ENCODE results near the gene CLSTN2.

CLSTN2 gene

GRCh38 chr3:140160553-140160952, 225.6 kb downstream of the CLSTN2 start:
- peaks cover 3% of the 10 kb centered on the region for H3K4me1 ChIP-seq (ENCODE audit: control insufficient read depth, insufficient read depth, low read depth, low read length)
- H3K23ac ChIP-seq (ENCODE audit: low read length in 2 of 2): no peak overlapping the region
- no peak overlapping the region for H4K8ac ChIP-seq (ENCODE audit: low read length)
- H3K27ac ChIP-seq (ENCODE audit: low read length, poor library complexity, severe bottlenecking): no peak overlapping the region
- H2BK120ac ChIP-seq (ENCODE audit: low read depth, low read length): no peak overlapping the region
- H3K79me1 ChIP-seq (replicated peaks; ENCODE audit: low read length, poor library complexity, severe bottlenecking): no peaks in the 10 kb centered on the region
- no peak overlapping the region for H3K4ac ChIP-seq (ENCODE audit: low read depth in 1 of 2, low read length in 2 of 2)
- no peak overlapping the region for H3K18ac ChIP-seq (ENCODE audit: low read depth in 1 of 2, low read length in 2 of 2)
- H3K36me3 ChIP-seq (ENCODE audit: control insufficient read depth in 1 of 2, insufficient read depth in 2 of 2, low read depth in 1 of 2, low read length in 2 of 2): no peaks in the 10 kb centered on the region
- no peak overlapping the region for H3K14ac ChIP-seq (ENCODE audit: low read length in 2 of 2)
- no peaks in the 10 kb centered on the region for H3K9me3 ChIP-seq (ENCODE audit: control insufficient read depth, low read length)
- no peak overlapping the region for H3K4me2 ChIP-seq (ENCODE audit: low read length, poor library complexity, severe bottlenecking)
- H3K9ac ChIP-seq (ENCODE audit: low read length): no peak overlapping the region
- no peaks in the 10 kb centered on the region for H3K27me3 ChIP-seq (ENCODE audit: control insufficient read depth in 1 of 2, insufficient read depth in 1 of 2, low read length in 2 of 2)
- H2BK15ac ChIP-seq (ENCODE audit: low read depth, poor library complexity, severe bottlenecking): no peak overlapping the region
- H2BK5ac ChIP-seq (ENCODE audit: low read depth, low read length, poor library complexity, severe bottlenecking): no peak overlapping the region
- no CpG with 5 or more reads among the region's 2 CpGs for WGBS
- H2BK12ac ChIP-seq (ENCODE audit: low read length in 2 of 2): no peak overlapping the region
- H4K91ac ChIP-seq (ENCODE audit: low read length): no peak overlapping the region
- no peak for DNase-seq
- no peak overlapping the region for H2AFZ ChIP-seq (ENCODE audit: low read depth, low read length)
- H2AK5ac ChIP-seq (ENCODE audit: low read length, severe bottlenecking): no peak overlapping the region
- H3K4me3 ChIP-seq (ENCODE audit: insufficient read depth in 1 of 2, low read depth in 1 of 2, low read length in 2 of 2): no peak overlapping the region

- no peak overlapping the region for H4K8ac ChIP-seq (ENCODE audit: low read length)
- H3K23ac ChIP-seq (ENCODE audit: low read length in 2 of 2): no peak overlapping the region
- H4K91ac ChIP-seq (ENCODE audit: low read length): no peak overlapping the region
- H3K4ac ChIP-seq (ENCODE audit: low read depth in 1 of 2, low read length in 2 of 2): no peak overlapping the region
- H3K36me3 ChIP-seq (ENCODE audit: control insufficient read depth in 1 of 2, insufficient read depth in 2 of 2, low read depth in 1 of 2, low read length in 2 of 2): no peaks in the 10 kb centered on the region
- H2BK15ac ChIP-seq (ENCODE audit: low read depth, poor library complexity, severe bottlenecking): no peak overlapping the region
- H3K4me1 ChIP-seq (ENCODE audit: control insufficient read depth, insufficient read depth, low read depth, low read length): peaks cover 3% of the 10 kb centered on the region
- no peak overlapping the region for H3K9ac ChIP-seq (ENCODE audit: low read length)
- no peak overlapping the region for H3K4me2 ChIP-seq (ENCODE audit: low read length, poor library complexity, severe bottlenecking)
- no peak overlapping the region for H2BK12ac ChIP-seq (ENCODE audit: low read length in 2 of 2)
- no peak overlapping the region for H3K27ac ChIP-seq (ENCODE audit: low read length, poor library complexity, severe bottlenecking)
- no peak overlapping the region for H2AK5ac ChIP-seq (ENCODE audit: low read length, severe bottlenecking)
- DNase-seq: no peak
- no peaks in the 10 kb centered on the region for H3K27me3 ChIP-seq (ENCODE audit: control insufficient read depth in 1 of 2, insufficient read depth in 1 of 2, low read length in 2 of 2)
- no peaks in the 10 kb centered on the region for H3K9me3 ChIP-seq (ENCODE audit: control insufficient read depth, low read length)
- H3K14ac ChIP-seq (ENCODE audit: low read length in 2 of 2): no peak overlapping the region
- no peak overlapping the region for H2AFZ ChIP-seq (ENCODE audit: low read depth, low read length)
- no peak overlapping the region for H3K18ac ChIP-seq (ENCODE audit: low read depth in 1 of 2, low read length in 2 of 2)
- no peak overlapping the region for H2BK5ac ChIP-seq (ENCODE audit: low read depth, low read length, poor library complexity, severe bottlenecking)
- H3K79me1 ChIP-seq (replicated peaks; ENCODE audit: low read length, poor library complexity, severe bottlenecking): no peaks in the 10 kb centered on the region
- no peak overlapping the region for H3K4me3 ChIP-seq (ENCODE audit: insufficient read depth in 1 of 2, low read depth in 1 of 2, low read length in 2 of 2)
- no peak overlapping the region for H2BK120ac ChIP-seq (ENCODE audit: low read depth, low read length)
- WGBS: 90% methylated on average over 4 of the region's 5 CpGs
These were observed 227.6 kb downstream of the CLSTN2 start for GRCh38 chr3:140162551-140162950.

- Histone ChIP-seq H4K8ac (ENCODE audit: low read length) (no peak overlapping the region), H3K36me3 (ENCODE audit: control insufficient read depth in 1 of 2, insufficient read depth in 2 of 2, low read depth in 1 of 2, low read length in 2 of 2) (no peaks in the 10 kb centered on the region), H2AFZ (ENCODE audit: low read depth, low read length) (no peak overlapping the region), H2BK5ac (ENCODE audit: low read depth, low read length, poor library complexity, severe bottlenecking) (no peak overlapping the region), H2BK120ac (ENCODE audit: low read depth, low read length) (no peak overlapping the region), H3K23ac (ENCODE audit: low read length in 2 of 2) (no peak overlapping the region), H2AK5ac (ENCODE audit: low read length, severe bottlenecking) (no peak overlapping the region), H3K9ac (ENCODE audit: low read length) (no peak overlapping the region), H3K18ac (ENCODE audit: low read depth in 1 of 2, low read length in 2 of 2) (no peak overlapping the region), H3K79me1 (replicated peaks; ENCODE audit: low read length, poor library complexity, severe bottlenecking) (no peaks in the 10 kb centered on the region), H3K27ac (ENCODE audit: low read length, poor library complexity, severe bottlenecking) (no peak overlapping the region), H2BK15ac (ENCODE audit: low read depth, poor library complexity, severe bottlenecking) (no peak overlapping the region), H3K27me3 (ENCODE audit: control insufficient read depth in 1 of 2, insufficient read depth in 1 of 2, low read length in 2 of 2) (no peaks in the 10 kb centered on the region), H4K91ac (ENCODE audit: low read length) (no peak overlapping the region), H3K9me3 (ENCODE audit: control insufficient read depth, low read length) (no peaks in the 10 kb centered on the region), H3K4me3 (ENCODE audit: insufficient read depth in 1 of 2, low read depth in 1 of 2, low read length in 2 of 2) (no peak overlapping the region), H2BK12ac (ENCODE audit: low read length in 2 of 2) (no peak overlapping the region), H3K4ac (ENCODE audit: low read depth in 1 of 2, low read length in 2 of 2) (no peak overlapping the region), H3K14ac (ENCODE audit: low read length in 2 of 2) (no peak overlapping the region), H3K4me2 (ENCODE audit: low read length, poor library complexity, severe bottlenecking) (no peak overlapping the region), H3K4me1 (ENCODE audit: control insufficient read depth, insufficient read depth, low read depth, low read length) (peaks cover 3% of the 10 kb centered on the region)
- WGBS: 56% methylated on average over 2 of the region's 2 CpGs
- no peak for DNase-seq
These were observed 228.3 kb downstream of the CLSTN2 start for GRCh38 chr3:140163159-140163763.

GRCh38 chr3:140164156-140164555, 229.2 kb downstream of the CLSTN2 start:
- Histone ChIP-seq H3K9me3 (ENCODE audit: control insufficient read depth, low read length) (peaks cover 2% of the 10 kb centered on the region), H3K4me3 (ENCODE audit: insufficient read depth in 1 of 2, low read depth in 1 of 2, low read length in 2 of 2) (no peak overlapping the region), H2BK12ac (ENCODE audit: low read length in 2 of 2) (no peak overlapping the region), H3K4me2 (ENCODE audit: low read length, poor library complexity, severe bottlenecking) (no peak overlapping the region), H3K4me1 (ENCODE audit: control insufficient read depth, insufficient read depth, low read depth, low read length) (peaks cover 3% of the 10 kb centered on the region), H2BK5ac (ENCODE audit: low read depth, low read length, poor library complexity, severe bottlenecking) (no peak overlapping the region), H3K4ac (ENCODE audit: low read depth in 1 of 2, low read length in 2 of 2) (no peak overlapping the region), H2BK120ac (ENCODE audit: low read depth, low read length) (no peak overlapping the region), H2BK15ac (ENCODE audit: low read depth, poor library complexity, severe bottlenecking) (no peak overlapping the region), H3K23ac (ENCODE audit: low read length in 2 of 2) (no peak overlapping the region), H4K91ac (ENCODE audit: low read length) (no peak overlapping the region), H3K27me3 (ENCODE audit: control insufficient read depth in 1 of 2, insufficient read depth in 1 of 2, low read length in 2 of 2) (no peaks in the 10 kb centered on the region), H3K79me1 (replicated peaks; ENCODE audit: low read length, poor library complexity, severe bottlenecking) (no peaks in the 10 kb centered on the region), H4K8ac (ENCODE audit: low read length) (no peak overlapping the region), H3K9ac (ENCODE audit: low read length) (no peak overlapping the region), H3K36me3 (ENCODE audit: control insufficient read depth in 1 of 2, insufficient read depth in 2 of 2, low read depth in 1 of 2, low read length in 2 of 2) (no peaks in the 10 kb centered on the region), H2AK5ac (ENCODE audit: low read length, severe bottlenecking) (no peak overlapping the region), H2AFZ (ENCODE audit: low read depth, low read length) (no peak overlapping the region), H3K14ac (ENCODE audit: low read length in 2 of 2) (no peak overlapping the region), H3K27ac (ENCODE audit: low read length, poor library complexity, severe bottlenecking) (no peak overlapping the region), H3K18ac (ENCODE audit: low read depth in 1 of 2, low read length in 2 of 2) (no peak overlapping the region)
- WGBS: 70% methylated on average over 1 of the region's 2 CpGs
- no peak for DNase-seq
